SK-N-SH treated with all-trans-retinoic acid at 6 μM for 48 hours (cell line): ENCODE data around the gene TEX52.

ENCODE experiments used
- ARNTL ChIP-seq: fragments of 450-650 bp; formaldehyde crosslinking; IDR thresholded peaks from 2 replicates; pipeline ENCODE4 v1.5.0; 2020; ENCODE audit warnings: low read depth, mild to moderate bottlenecking, moderate library complexity, borderline replicate concordance
- ZFP3 ChIP-seq: fragments of 250-450 bp; sonication (Bioruptor Pico); IDR thresholded peaks from 2 replicates; pipeline ENCODE4 v1.5.0; 2020; ENCODE audit warnings: mild to moderate bottlenecking, moderate library complexity

GRCh38 chr12:2801044-2801783, 55.6 kb downstream of the TEX52 start:
- TF ChIP-seq ARNTL (CRISPR knock-in tag), result no peak
- TF ChIP-seq ZFP3, result no peak
